GM18870 (cell line): ENCODE measurements around the gene NTM.

Source experiments
- ATAC-seq: cut with Tn5 transposase; IDR thresholded peaks from one replicate; pipeline ENCODE4 v1.9.1; 2021; ENCODE audit warnings: moderate library complexity; ENCODE audit not compliant: unreplicated experiment

Gene NTM

DNA sequence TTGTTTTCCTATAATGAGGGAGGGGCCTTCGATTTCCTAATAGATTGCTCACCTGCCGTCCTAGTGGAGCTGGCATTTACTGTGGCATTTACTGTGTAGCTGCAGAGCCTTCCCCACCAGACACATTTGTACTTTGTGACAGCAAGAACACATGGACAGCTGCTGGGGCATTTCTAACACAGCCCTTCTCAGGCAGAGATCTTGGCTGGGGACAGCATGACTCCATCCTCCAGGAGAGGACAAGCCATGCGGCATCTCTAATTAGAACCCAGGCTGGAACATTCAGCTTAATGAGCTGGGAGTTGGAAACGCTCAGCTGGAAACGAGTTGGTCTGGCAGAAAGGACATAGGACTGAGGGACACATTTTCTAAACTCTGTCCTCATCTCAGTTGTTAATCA is 887.5 kb downstream of the NTM start:
- no peak for ATAC-seq

DNA sequence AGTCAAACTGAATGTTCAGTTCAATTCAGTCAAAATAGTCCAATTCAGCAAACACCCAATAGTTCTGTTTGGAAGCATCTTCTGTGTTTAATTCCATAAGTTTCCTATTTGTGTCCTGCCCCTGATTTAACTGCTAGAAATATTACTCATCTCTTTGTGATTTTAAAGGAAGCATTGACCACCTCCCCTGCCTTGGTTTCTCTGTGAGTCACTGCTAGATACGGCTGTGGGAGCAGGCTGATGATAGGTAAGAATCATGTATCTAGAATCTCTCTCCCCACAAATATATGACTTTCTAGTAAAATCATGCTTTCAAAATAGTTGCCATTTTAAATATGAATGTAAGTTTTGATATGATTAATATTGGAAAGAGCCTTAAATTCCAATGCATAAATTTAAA is 888.5 kb downstream of the NTM start:
- ATAC-seq: no peak

DNA sequence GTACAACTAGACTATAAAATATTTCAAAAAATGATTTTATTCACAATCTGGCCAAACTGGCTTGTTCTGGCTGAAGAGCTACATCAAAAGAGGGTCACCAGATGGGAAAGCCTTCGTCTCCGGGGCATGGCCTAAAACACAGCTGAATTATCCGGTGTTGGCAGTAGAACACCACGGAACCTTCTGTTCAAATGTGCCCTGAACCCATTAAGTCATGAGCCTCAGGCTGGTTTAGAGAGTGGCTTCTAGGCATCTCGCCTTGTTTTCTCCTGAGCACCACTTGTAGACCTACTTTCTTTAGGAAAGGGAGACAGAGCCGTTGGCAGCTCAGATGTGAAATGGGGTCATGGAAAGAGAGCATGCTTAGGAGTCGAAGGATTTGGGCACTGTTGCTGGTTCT is 890.2 kb downstream of the NTM start:
- no peak for ATAC-seq

DNA sequence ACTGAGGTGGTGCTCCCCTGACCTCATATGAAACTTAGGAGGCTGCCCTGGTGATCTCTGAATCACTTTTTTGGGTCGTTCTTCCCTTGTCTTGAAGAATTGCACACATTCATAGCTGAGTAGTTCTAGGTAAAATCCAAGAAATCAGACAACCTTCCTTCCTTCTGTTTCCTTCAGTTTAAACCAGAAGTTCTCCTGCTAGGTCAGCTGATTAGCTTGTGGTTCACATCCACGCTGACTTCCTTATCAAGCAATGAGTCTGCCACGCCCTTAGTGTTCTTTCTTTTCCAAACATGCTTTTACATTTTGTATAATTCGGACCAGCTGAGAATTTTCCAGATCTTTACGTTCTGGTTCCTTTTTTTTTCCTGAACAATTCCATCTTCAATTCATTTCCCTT is 892.8 kb downstream of the NTM start:
- ATAC-seq: no peak

DNA sequence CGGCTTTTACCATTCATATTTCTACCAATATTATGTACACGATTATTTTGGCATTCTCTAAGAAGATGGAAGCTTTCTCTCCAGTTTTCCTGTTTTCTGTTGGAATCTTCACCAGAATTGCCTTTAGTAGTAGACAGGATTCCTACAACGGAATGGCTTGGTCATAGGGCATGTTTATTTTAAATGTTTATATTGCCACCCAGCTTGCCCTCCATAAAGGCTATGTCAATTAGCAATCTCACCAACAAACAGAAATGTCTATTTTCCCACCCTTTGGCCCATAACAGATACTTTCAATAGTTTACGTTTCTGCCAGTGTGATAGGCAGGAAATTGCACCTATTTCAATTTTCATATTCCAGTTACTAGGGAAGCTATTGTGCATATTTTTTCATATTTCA is 893.5 kb downstream of the NTM start:
- no peak for ATAC-seq

DNA sequence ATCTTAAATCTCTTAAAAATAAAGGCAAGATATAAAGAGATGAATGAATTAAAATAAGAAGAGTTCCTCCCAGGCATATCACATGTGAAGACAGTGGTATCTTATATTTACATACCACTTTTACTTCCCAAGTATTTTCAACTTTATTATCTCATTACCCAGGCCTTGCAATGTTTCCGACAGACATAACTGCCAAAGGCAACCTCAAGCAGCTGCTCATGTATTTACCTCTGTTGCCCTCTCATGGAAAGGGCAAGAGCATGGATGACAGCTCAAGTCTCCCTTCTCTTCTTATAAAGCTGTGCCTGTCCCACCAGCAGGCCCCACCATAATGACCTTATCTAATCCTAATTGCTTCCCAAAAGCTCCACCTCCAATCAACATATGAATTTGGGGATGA is 894.2 kb downstream of the NTM start:
- no peak for ATAC-seq

DNA sequence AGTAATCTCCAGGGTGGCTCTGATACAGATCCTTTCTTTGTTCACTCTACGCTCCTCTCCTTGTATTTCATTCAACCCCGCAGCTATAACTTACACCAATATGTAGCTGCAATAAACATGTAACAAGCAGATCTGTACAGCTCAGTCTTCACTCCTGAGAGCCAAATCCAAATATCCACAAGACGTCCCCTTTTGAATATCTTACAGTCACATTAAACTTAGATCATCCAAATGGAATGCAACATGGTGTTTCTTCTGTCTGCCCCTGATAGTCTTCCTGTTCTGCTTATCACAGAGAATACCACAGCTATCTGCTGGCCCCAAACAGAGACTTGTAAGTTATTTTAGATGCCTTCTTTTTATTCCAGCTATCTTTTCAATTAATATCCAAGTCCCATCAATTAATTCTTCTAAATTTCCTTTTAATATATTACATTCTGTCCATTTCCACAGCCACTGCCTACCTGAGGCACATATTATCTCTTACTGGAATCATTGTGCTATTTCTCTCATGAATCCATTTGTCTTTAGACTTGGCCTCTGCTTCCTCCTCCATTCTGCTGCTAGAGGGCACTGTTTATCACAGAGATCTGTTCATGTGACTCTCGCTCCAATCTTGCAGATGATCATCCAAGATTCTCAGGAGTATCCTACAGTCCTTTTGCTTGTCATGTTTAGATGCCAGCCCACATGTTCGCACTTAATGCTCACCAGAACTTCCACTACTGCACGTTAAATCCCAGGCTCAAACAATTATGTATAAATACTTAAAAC is 908.6 kb downstream of the NTM start:
- ATAC-seq: no peak

DNA sequence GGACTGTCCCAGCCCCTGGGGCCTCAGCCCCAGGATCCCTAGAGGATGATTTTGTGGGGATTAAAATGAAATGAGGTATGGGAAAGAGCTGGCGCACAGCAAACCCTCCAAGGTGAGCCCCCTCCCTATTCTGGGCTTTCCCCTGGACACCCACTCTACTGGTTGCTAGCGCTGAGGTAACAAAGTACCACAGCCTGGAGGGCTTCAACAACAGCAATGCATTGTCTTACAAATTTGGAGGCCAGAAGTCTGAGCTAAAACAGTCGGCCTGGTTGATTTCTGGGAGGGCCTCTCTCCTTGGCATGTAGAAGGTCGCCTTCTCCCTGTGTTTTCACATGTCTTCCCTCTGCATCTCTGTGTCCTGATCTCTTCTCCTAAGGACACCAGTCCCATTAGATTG is 913.6 kb downstream of the NTM start:
- ATAC-seq: no peak

DNA sequence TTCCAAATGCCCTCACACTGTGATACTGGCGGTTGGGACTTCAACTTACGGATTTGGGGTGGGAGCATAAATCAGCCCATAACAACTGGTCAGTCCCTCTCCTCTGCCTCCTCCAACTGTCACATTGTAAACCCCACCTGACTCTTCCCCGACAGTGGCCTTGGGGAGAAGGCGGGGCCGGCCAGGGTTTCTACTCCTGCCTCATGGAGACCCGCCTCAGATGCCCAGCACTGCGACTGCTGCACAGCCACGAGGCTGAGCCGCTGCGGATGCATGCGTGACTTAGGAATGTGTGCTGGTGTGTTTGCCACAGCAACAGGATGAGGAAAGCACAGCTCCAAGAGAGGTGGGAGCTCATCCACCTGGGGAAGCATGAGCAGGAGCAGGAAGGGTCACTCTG is 914.2 kb downstream of the NTM start:
- ATAC-seq: no peak

DNA sequence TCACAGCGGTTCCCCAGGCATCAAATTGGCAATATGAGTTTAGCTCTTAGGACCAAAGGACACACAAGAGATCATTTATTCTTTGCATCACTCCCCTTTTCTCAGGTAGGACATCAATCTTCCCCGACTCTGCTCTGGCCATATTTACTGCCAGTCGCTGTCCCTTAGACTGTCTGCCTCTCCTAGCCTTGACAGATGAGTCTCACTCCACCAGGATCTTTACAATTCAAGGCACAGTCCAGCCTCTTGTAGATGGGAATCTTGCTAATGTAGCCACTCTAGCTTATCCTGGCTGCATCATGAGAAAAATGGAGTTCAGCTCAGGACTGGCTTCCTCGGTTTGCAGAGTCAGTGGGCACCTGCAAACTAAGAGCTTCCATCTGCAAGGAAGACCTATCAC is 915.2 kb downstream of the NTM start:
- ATAC-seq: no peak

DNA sequence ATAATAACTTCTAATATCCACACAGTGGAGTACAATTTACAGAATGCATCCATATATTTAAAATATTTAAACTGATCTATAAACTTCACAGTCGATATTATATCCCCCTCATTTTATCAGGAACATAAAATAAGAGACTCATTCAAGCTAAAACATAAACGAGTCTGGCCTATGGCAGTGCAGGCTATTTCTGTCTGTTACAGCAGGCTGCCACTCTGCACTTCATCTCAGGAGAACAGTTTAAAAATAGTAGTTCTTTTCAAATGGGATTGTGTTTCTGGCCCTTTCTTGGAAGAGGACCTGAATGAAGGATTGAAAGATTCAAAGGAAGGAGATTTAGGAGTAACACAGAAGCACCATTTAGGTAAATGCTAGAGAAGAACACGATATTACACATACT is 915.7 kb downstream of the NTM start:
- no peak for ATAC-seq

DNA sequence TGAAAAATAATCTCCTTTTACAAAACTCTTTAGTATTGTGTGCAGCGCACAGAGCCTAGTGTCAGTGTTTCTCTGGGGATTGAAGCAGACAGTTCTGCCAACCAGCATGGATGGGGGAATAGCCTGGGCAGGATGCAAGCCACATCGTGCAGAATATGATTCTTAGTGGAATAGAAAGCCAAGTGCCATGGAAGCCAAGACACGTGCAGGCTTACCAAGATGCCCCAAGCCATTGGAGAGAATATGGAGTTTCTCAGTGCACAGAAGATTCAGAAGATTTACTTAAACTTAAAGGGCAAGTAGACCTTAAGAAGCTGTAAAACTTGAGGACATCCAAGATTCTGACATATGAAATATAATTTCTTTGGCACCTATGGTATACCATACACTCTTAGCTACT is 917.6 kb downstream of the NTM start:
- no peak for ATAC-seq

DNA sequence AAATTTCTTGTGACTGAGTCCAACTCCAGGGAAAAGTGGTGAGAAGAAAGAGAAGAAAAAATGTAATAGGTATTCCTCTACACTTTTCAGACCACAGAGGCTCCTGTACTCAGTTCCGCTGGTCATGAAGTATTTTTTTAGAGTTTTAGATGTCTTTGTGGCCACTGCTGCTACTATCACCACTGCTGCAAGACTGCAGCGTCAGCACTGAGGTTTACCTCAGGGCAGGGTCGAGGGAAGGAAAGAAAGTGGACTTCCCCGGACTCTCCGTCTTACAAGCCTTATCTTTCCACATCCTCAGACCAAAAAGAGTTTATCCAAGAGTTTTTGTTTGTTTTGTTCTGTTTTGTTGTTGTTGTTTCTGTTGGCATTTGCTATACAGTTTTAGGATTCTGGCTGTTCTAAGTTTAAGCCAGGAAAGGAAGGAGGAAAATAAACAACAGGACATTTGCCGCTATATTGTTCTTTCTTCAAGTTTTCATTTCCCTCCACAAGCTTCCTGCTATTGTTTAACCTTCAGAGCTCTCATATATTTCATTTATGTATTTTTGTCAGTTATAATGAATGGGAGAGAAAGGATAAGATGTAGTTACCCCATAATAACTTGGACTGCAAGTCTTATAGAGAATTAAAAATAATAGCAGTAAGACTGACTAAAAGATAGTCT is 919.3 kb downstream of the NTM start:
- ATAC-seq: no peak

DNA sequence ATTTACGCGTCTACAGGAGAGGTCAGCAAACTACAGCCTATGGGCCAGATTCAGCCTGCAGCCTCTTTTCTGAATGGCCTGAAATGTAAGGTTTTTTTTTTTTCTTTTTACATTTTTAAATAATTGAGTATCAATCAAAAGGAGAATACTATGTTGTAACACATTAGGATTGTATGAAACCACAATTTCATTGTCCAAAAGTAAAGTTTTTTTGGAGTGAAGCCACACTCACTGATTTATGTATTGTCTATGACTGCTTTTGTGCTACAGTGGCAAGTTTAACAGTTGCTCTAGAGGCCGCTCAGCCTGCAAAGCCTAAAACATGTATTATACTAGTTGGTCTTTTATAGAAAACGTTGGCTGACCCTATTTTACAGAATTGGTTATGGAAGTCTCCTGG is 923.2 kb downstream of the NTM start:
- ATAC-seq: no peak

DNA sequence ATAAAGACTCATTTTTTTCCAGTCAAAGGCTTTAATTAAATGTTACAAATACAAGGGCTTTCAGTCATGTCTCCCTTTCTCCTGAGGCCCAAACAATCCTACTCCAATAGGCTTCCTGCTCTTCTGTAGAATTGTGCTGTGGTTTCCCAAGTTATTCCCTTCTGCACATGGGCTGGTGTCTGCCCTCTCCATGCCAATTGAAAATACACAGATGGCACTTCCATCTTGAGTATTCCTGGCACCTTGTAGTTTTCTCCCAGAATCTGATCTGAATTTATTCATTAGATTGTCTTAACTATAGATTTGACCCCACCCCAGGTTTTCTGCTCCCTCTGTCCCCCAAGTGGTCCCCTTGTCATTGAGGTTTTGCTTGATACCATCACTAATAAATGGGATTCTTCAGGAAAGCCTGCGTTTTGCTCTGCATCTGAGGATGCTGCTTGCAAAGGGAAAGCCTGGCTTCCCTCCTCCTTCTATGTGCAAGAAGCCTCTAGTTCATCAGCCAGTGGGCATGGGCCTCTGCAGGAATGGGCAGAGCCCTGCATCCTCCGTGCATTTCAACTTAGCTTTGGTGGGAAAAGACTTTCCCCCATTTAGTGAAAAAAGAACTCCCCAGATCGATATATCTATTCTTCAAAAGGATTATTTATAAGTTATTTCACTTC is 926.7 kb downstream of the NTM start:
- no peak for ATAC-seq

DNA sequence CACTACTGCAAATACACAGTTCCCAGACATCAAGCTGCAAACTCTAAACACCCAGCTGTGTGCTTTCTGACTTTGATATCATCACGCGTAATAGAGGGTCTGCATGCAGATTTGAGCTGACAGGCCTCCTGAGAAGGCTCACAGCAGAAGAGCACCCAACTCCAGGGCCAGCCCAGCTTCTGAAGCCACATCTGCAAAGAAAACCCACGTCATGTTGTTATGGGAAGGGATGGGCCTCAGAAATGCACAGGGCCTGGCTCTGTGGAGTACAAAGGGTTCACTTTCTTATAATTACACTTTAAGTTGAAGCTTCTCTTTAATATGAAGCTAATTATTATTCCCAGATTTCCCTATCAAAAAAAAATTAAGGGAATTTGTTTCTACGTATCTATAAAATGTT is 927.9 kb downstream of the NTM start:
- no peak for ATAC-seq

DNA sequence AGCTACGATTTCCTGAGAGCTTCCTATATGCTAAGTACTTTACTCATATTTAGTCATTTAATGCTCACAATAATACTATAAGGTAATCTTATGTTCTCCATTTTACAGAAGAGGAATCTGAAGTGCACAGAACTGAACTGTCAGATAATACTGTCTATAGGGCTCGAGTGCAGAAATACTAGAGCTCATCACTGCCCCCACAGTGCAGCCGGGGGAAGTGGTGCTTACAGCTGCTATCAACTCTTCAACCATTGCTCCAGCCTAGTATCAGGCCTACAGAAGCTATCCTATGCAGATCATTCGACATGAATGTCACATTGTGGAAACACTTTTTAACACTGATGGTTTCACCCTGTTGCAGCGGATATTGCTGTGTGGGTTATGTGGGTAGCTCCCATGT is 929.9 kb downstream of the NTM start:
- ATAC-seq: no peak

DNA sequence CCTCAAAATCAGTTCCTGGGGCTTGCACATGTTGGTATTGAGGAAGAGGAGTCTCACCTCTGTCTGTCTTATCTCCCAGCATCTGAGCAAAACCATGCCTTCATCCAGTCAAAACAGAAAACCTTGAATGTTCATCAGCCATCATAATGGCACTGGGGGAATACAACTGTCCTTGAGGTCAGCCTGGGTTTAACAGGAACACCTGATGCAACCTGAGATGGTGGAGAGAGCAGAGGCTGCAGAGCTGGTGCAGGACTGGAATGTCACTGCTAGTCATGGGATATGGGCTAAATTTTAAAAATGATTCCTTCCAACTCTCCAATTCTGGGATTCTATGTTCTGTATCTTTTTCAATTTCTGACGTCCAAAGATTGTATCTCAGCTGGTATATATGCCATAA is 931.0 kb downstream of the NTM start:
- no peak for ATAC-seq

DNA sequence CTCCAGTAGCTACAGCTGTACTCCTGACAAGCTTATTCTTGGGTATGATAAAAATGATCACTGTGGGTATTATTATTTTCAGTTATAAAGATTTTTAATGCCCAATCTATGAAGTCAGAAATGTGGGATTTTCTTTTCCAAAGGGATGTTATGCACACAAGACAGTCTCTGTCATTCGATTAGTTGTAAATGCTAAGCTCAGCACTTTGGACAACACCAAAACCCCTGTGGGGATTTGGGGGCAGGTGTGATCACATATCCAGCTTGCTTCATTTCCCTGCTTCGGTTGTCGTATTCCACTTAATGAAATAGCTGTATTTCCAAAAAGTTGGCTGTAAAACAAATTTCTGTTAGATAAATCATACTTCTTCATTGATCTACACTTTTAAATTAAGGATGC is 931.5 kb downstream of the NTM start:
- ATAC-seq: no peak

DNA sequence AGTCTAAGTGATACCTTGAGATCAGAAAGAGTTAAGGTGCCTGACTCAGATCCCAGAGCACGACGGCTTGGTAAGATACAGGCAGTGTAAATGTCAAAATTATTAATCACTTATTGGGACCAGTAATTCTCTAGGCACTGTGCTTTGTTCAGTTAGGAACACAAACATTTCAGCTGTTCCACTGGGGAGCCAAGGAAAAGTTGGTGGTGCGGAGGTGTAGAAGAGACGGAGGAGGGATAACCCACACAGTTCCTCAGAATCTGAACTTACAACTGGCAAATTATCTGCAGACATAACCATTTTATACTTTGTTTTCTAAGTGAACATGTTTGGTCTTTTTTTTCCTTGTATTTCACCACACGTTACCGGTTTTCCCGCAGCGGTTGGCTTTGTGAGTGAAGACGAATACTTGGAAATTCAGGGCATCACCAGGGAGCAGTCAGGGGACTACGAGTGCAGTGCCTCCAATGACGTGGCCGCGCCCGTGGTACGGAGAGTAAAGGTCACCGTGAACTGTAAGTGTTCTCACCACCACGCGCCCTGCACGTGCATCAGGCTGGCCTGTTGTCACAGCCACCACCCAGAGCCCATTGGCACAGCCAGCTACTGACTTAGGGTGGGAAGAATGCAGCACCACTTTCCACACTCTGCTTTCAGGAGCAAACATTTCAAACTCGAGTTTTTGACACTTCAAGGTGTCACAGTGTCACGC is 937.0 kb downstream of the NTM start:
- no peak for ATAC-seq
